SK-N-SH (cell line): ENCODE results near the gene VMAC. TPM values are rescaled to one million over a fixed set of nuclear protein-coding genes. Genes with fewer than 3 reads are reported as not detected.

Experiments
- CTCF ChIA-PET: fragments of 300-600, 350-600 bp; formaldehyde crosslinking; extraction: SDS; loops from one replicate; lab custom pipeline; 2021; lab: Yijun Ruan, JAX
- POLR2A ChIA-PET: fragments of 350-600 bp; sonication (Branson Sonifier 250); formaldehyde crosslinking; extraction: SDS; loops from one replicate; lab custom pipeline; 2020; ENCODE audit warnings: antibody characterized with exemption, inconsistent platforms; lab: Yijun Ruan, JAX
- DNase-seq: peaks from one replicate; pipeline ENCODE4 v3.0.0; 2012
- H2AFZ ChIP-seq: fragments of 200-600 bp; sonication (generic); 2 replicates; pipeline ENCODE4 v1.8.1; 2016; ENCODE audit warnings: antibody characterized with exemption, mild to moderate bottlenecking, low read depth
- H3F3A ChIP-seq: fragments of 200-600 bp; sonication (generic); replicated peaks from 2 replicates; pipeline ENCODE3; 2016; ENCODE audit warnings: antibody characterized with exemption, mild to moderate bottlenecking; ENCODE audit not compliant: insufficient read depth
- H3K27ac ChIP-seq, 2 experiments: fragments of 200-500 bp in 1 of 2; fragments of 200-600 bp in 1 of 2; sonication (Bioruptor generic) in 1 of 2; sonication (generic), shearing (Covaris generic) in 1 of 2; 2 replicates each; pipeline versions ENCODE4 v1.5.1 to v1.6.1; 2014 to 2016; ENCODE audit warnings: low read depth in 2 of 2, inconsistent platforms in 1 of 2, low read length in 1 of 2, mild to moderate bottlenecking in 1 of 2, mixed read lengths in 1 of 2
- H3K27me3 ChIP-seq: fragments of 200-600 bp; sonication (generic), shearing (Covaris generic); 2 replicates; pipeline ENCODE4 v1.6.1; 2016; ENCODE audit warnings: mixed run types; ENCODE audit not compliant: insufficient read depth
- H3K36me3 ChIP-seq, 2 experiments: fragments of 200-500 bp in 1 of 2; fragments of 200-600 bp in 1 of 2; sonication (Bioruptor generic) in 1 of 2; sonication (generic) in 1 of 2; replicated peaks in 1 of 2; 2 replicates each; pipeline versions ENCODE3 to v1.5.1; 2014 to 2016; ENCODE audit warnings: low read length in 1 of 2, mild to moderate bottlenecking in 1 of 2; ENCODE audit not compliant: insufficient read depth in 2 of 2, control insufficient read depth in 1 of 2
- H3K4me1 ChIP-seq, 2 experiments: fragments of 200-500 bp in 1 of 2; fragments of 200-600 bp in 1 of 2; sonication (Bioruptor generic) in 1 of 2; sonication (generic), shearing (Covaris generic) in 1 of 2; 2 replicates each; pipeline versions ENCODE4 v1.5.1 to v1.6.1; 2014 to 2016; ENCODE audit warnings: low read depth in 1 of 2, low read length in 1 of 2, mixed run types in 1 of 2; ENCODE audit not compliant: insufficient read depth in 2 of 2, control insufficient read depth in 1 of 2
- H3K4me2 ChIP-seq: fragments of 200-600 bp; sonication (generic), shearing (Covaris generic); 2 replicates; pipeline ENCODE4 v1.6.1; 2017; ENCODE audit warnings: mixed run types
- H3K4me3 ChIP-seq, 2 experiments: fragments of 200-500 bp in 1 of 2; fragments of 200-600 bp in 1 of 2; sonication (Bioruptor generic) in 1 of 2; sonication (generic), shearing (Covaris generic) in 1 of 2; 2 replicates each; pipeline versions ENCODE4 v1.5.1 to v1.8.1; 2014 to 2016; ENCODE audit warnings: low read depth in 2 of 2, inconsistent platforms in 1 of 2, low read length in 1 of 2, mild to moderate bottlenecking in 1 of 2, mixed read lengths in 1 of 2, moderate library complexity in 1 of 2
- H3K79me2 ChIP-seq: fragments of 200-600 bp; sonication (generic); 2 replicates; pipeline ENCODE4 v1.8.1; 2017; ENCODE audit warnings: mild to moderate bottlenecking; ENCODE audit not compliant: insufficient read depth
- H3K9ac ChIP-seq: fragments of 200-600 bp; sonication (generic); 2 replicates; pipeline ENCODE4 v1.6.1; 2017; ENCODE audit warnings: mixed run types
- H3K9me2 ChIP-seq: fragments of 200-600 bp; sonication (generic); 2 replicates; pipeline ENCODE4 v1.6.1; 2017; ENCODE audit warnings: mixed run types
- H3K9me3 ChIP-seq: fragments of 200-600 bp; sonication (generic); 2 replicates; pipeline ENCODE4 v1.6.1; 2017; ENCODE audit warnings: mixed run types, mild to moderate bottlenecking, moderate library complexity
- H4K20me1 ChIP-seq: fragments of 200-600 bp; sonication (generic); 2 replicates; pipeline ENCODE4 v1.6.1; 2017; ENCODE audit warnings: mild to moderate bottlenecking, mixed run types; ENCODE audit not compliant: insufficient read depth
- EZH2phosphoT487 ChIP-seq: fragments of 200-600 bp; sonication (generic); IDR thresholded peaks from 2 replicates; pipeline ENCODE4 v1.6.1; 2017; ENCODE audit warnings: low read depth, mixed run types, mild to moderate bottlenecking, antibody characterized with exemption, moderate library complexity, borderline replicate concordance
- FOSL2 ChIP-seq: IDR thresholded peaks from 2 replicates; pipeline ENCODE4 v1.4.0; 2012; ENCODE audit warnings: low read depth, mild to moderate bottlenecking, moderate library complexity, borderline replicate concordance
- REST ChIP-seq: IDR thresholded peaks from 2 replicates; pipeline ENCODE4 v1.6.1; 2012; ENCODE audit warnings: mild to moderate bottlenecking, low read depth, low read length, moderate library complexity
- RXRA ChIP-seq: IDR thresholded peaks from 2 replicates; pipeline ENCODE4 v1.4.0; 2012; ENCODE audit warnings: low read depth, mild to moderate bottlenecking, borderline replicate concordance
- SMC3 ChIP-seq: IDR thresholded peaks from 2 replicates; pipeline ENCODE4 v1.6.1; 2012; ENCODE audit warnings: low read depth, low read length, improper control_type of control experiment
- WGBS: methylation state at CpG from one replicate; pipeline ENCODE4 v1.1.6; 2017; ENCODE audit warnings: low lambda C conversion rate; 5-methylcytosine and 5-hydroxymethylcytosine counted together
- polyA plus RNA-seq, 3 experiments: library from polyadenylated mRNA; depleted of rRNA; stranded (reverse); fragments of >200 nt; gene quantifications; 2 replicates each; pipeline ENCODE4 v1.2.3, GENCODE V29; 2012

Gene VMAC
- polyA plus RNA-seq, 1 of the 3 experiments (the other 2 are of a cell fraction) = 6.5 TPM

- TF ChIP-seq REST (no peak), EZH2phosphoT487 (no peak), SMC3 (no peak)
Observed at GRCh38 chr19:5958851-5959122, 54.1 kb downstream of the VMAC start (continued).

GRCh38 chr19:5959260-5960004 is 54.8 kb downstream of the VMAC start:
- Histone ChIP-seq H3K4me1 (peaks cover 5 to 76% of the 10 kb centered on the region in 2 experiments; a peak in 3 of 4 replicates), H3K36me3 (no peaks in the 10 kb centered on the region), H3K4me2 (no peak overlapping the region), H3K9ac (no peak overlapping the region), H3K27ac (peak overlapping the region in 1 of 2 experiments; percentile 88; a peak in 2 of 4 replicates), H3K9me3 (no peaks in the 10 kb centered on the region), H2AFZ (no peak overlapping the region), H3K4me3 (no peak overlapping the region), H4K20me1 (peaks cover 98% of the 10 kb centered on the region), H3K9me2 (no peaks in the 10 kb centered on the region), H3F3A (no peaks in the 10 kb centered on the region), H3K27me3 (no peaks in the 10 kb centered on the region), H3K79me2 (peaks cover 99% of the 10 kb centered on the region)
- TF ChIP-seq FOSL2 (no peak), EZH2phosphoT487 (no peak), RXRA (no peak)
- CTCF ChIA-PET = interaction anchor here (1.1 to 2.3 kb wide), 7 partner anchors 9 to 155 kb away, joined by 3 to 18 read pairs (median 6); no protein-coding TSS in a partner anchor
- WGBS = 75% methylated on average over 4 of the region's 14 CpGs
- no peak for DNase-seq
- POLR2A ChIA-PET = interaction anchor here (0.7 to 1.2 kb wide), 3 partner anchors 19 to 24 kb away, joined by 4 read pairs; partner anchors contain the start of gene RANBP3

Other genes with a start within 250 kb of the VMAC start
- gene MICOS13, start 224.4 kb upstream of the VMAC start, polyA plus RNA-seq (2012; rRNA removed) = 112 and 116 TPM in 2 replicates
- gene HSD11B1L, start 223.8 kb upstream of the VMAC start, polyA plus RNA-seq (2012; rRNA removed) = 52.0 and 53.3 TPM in 2 replicates
- 871 and 1,383 TPM in 2 replicates for gene RPL36, start 214.6 kb upstream of the VMAC start, polyA plus RNA-seq (2012; rRNA removed)
- gene LONP1, start 184.7 kb upstream of the VMAC start, polyA plus RNA-seq (2012; rRNA removed) = 75.4 and 111 TPM in 2 replicates
- not detected in 2 replicates for gene CATSPERD, start 184.2 kb upstream of the VMAC start, polyA plus RNA-seq (2012; rRNA removed)
- 0.82 and 0.91 TPM in 2 replicates for gene PRR22, start 120.1 kb upstream of the VMAC start, polyA plus RNA-seq (2012; rRNA removed)
- gene DUS3L, start 113.7 kb upstream of the VMAC start, polyA plus RNA-seq (2012; rRNA removed) = 44.0 and 45.2 TPM in 2 replicates
- gene NRTN, start 99.8 kb upstream of the VMAC start, polyA plus RNA-seq (2012; rRNA removed) = 0.54 and 0.99 TPM in 2 replicates
- not detected in 2 replicates for gene FUT6, start 65.2 kb upstream of the VMAC start, polyA plus RNA-seq (2012; rRNA removed)
- gene FUT3, start 53.4 kb upstream of the VMAC start, polyA plus RNA-seq (2012; rRNA removed) = not detected in 2 replicates
- gene FUT5, start 34.3 kb upstream of the VMAC start, polyA plus RNA-seq (2012; rRNA removed) = not detected in 2 replicates
- 386 and 534 TPM in 2 replicates for gene NDUFA11, start 1.1 kb upstream of the VMAC start, polyA plus RNA-seq (2012; rRNA removed)
- 13.4 and 17.3 TPM in 2 replicates for gene CAPS, start 9.4 kb downstream of the VMAC start, polyA plus RNA-seq (2012; rRNA removed)
- 71.8 and 84.0 TPM in 2 replicates for gene RANBP3, start 73.3 kb downstream of the VMAC start, polyA plus RNA-seq (2012; rRNA removed)
- gene RFX2, start 205.6 kb downstream of the VMAC start, polyA plus RNA-seq (2012; rRNA removed) = 10.0 and 12.6 TPM in 2 replicates
- gene ACSBG2, start 230.8 kb downstream of the VMAC start, polyA plus RNA-seq (2012; rRNA removed) = not detected in 2 replicates